ENCODE data around the gene PRC1. TPM values are rescaled to one million over a fixed set of nuclear protein-coding genes. Genes with fewer than 3 reads are reported as not detected.

PRC1 gene
- total and polyA plus RNA-seq, 2 of the 13 experiments (the other 11 are each of a cell fraction or from before 2014, with no cell fraction given) = 137 to 162 TPM

DNA sequence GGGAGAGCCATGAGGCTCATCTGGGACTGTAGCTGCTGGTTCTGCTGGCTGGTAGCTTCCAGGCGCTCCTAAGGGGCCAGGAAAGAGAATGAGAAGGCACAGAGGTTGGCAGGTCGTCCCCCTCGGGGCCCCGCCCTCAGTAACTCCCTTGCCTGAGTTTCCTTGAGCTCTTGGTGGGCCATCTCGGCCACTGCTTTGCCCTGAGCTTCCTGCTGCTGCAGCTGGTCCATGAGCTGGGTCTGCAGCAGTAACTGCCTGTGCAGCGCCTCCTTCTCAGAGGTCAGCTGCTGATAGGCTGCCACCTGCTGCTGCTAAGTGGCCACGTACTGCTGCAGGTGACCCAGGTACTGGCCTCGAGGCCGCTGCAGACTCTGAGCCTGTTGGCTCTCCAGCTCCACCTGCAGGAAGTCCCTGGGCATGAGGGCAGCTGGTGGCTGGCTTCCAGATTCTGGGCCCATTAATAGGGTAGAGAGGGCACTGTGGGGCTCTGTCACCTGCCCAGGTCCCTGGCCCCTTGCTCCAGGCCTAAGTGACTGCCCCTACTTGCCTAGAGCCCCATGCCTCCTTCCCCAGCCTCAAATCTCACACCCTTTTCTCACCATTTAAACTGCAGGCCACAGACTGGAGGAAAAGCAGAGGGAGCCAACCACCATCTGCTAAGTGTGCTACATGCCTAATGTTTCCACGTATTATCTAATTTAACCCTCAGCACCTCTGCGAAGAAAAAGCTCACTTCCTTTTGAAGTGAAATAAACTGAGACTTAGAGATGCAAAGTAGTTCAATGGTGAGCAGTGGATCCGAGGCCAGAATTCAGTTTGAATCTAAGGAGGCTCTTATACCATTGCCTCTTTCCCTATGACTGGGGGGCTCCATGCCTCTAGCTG is 38.8 kb upstream of the PRC1 start (continued):
- TF ChIP-seq TFDP2 (CRISPR knock-in tag; IDR thresholded peaks at IDR 0.05) (peak; percentile 38; the same call in 1 of the 2 replicates), HOXA7 (CRISPR knock-in tag; IDR thresholded peaks at IDR 0.05) (no peak), CEBPZ (IDR thresholded peaks at IDR 0.05; ENCODE audit: low read length) (no peak), ZNF317 (CRISPR knock-in tag; IDR thresholded peaks at IDR 0.05) (0 out of 2 replicates have a peak, but pooled peaks have one; percentile 42), ZNF121 (CRISPR knock-in tag; IDR thresholded peaks at IDR 0.05) (no peak), SCMH1 (CRISPR knock-in tag; IDR thresholded peaks at IDR 0.05; ENCODE audit: borderline replicate concordance) (no peak), ZMYM2 (CRISPR knock-in tag; IDR thresholded peaks at IDR 0.05) (no peak), FIP1L1 (IDR thresholded peaks at IDR 0.05; ENCODE audit: borderline replicate concordance, insufficient read depth, low read depth, low read length) (no peak), MED1 (CRISPR knock-in tag; IDR thresholded peaks at IDR 0.05) (peak; percentile 59), MXD3 (CRISPR knock-in tag; IDR thresholded peaks at IDR 0.05) (no peak), IRX3 (CRISPR knock-in tag; IDR thresholded peaks at IDR 0.05; ENCODE audit: borderline replicate concordance, low read depth) (no peak), GATA4 (IDR thresholded peaks at IDR 0.05; ENCODE audit: borderline replicate concordance, low read depth) (no peak), NFIB (CRISPR knock-in tag; IDR thresholded peaks at IDR 0.05; ENCODE audit: borderline replicate concordance) (no peak), ZNF879 (CRISPR knock-in tag; IDR thresholded peaks at IDR 0.05) (no peak), ZFP1 (CRISPR knock-in tag; IDR thresholded peaks at IDR 0.05) (no peak), ZNF841 (CRISPR knock-in tag; IDR thresholded peaks at IDR 0.05; ENCODE audit: borderline replicate concordance) (no peak), NFE2 (CRISPR knock-in tag; IDR thresholded peaks at IDR 0.05) (no peak)
- TF ChIP-seq, protein P1, sequence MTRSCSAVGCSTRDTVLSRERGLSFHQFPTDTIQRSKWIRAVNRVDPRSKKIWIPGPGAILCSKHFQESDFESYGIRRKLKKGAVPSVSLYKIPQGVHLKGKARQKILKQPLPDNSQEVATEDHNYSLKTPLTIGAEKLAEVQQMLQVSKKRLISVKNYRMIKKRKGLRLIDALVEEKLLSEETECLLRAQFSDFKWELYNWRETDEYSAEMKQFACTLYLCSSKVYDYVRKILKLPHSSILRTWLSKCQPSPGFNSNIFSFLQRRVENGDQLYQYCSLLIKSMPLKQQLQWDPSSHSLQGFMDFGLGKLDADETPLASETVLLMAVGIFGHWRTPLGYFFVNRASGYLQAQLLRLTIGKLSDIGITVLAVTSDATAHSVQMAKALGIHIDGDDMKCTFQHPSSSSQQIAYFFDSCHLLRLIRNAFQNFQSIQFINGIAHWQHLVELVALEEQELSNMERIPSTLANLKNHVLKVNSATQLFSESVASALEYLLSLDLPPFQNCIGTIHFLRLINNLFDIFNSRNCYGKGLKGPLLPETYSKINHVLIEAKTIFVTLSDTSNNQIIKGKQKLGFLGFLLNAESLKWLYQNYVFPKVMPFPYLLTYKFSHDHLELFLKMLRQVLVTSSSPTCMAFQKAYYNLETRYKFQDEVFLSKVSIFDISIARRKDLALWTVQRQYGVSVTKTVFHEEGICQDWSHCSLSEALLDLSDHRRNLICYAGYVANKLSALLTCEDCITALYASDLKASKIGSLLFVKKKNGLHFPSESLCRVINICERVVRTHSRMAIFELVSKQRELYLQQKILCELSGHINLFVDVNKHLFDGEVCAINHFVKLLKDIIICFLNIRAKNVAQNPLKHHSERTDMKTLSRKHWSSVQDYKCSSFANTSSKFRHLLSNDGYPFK (CRISPR knock-in tag; IDR thresholded peaks at IDR 0.05; ENCODE audit: borderline replicate concordance) = no peak
- TF ChIP-seq, protein P2, sequence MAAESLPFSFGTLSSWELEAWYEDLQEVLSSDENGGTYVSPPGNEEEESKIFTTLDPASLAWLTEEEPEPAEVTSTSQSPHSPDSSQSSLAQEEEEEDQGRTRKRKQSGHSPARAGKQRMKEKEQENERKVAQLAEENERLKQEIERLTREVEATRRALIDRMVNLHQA (CRISPR knock-in tag; IDR thresholded peaks at IDR 0.05) = no peak
- TF ChIP-seq, protein P3, sequence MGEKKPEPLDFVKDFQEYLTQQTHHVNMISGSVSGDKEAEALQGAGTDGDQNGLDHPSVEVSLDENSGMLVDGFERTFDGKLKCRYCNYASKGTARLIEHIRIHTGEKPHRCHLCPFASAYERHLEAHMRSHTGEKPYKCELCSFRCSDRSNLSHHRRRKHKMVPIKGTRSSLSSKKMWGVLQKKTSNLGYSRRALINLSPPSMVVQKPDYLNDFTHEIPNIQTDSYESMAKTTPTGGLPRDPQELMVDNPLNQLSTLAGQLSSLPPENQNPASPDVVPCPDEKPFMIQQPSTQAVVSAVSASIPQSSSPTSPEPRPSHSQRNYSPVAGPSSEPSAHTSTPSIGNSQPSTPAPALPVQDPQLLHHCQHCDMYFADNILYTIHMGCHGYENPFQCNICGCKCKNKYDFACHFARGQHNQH (CRISPR knock-in tag; IDR thresholded peaks at IDR 0.05) = peak; percentile 43; the same call in 1 of the 2 replicates

Measured in HepG2 (cell line).